Epidermal melanocyte (primary cell): Measurements from ENCODE around the gene RPN2.
"Not testable (repeated sequence)": the region's sequence is repeated elsewhere in the genome, so short reads cannot be mapped to it uniquely, and the experiment has no call there.

ENCODE experiments used
- DNase-seq: peaks from one replicate; pipeline ENCODE4 v3.0.0; 2011; ENCODE audit warnings: low spot score; ENCODE audit not compliant: insufficient read length

Gene RPN2

DNA sequence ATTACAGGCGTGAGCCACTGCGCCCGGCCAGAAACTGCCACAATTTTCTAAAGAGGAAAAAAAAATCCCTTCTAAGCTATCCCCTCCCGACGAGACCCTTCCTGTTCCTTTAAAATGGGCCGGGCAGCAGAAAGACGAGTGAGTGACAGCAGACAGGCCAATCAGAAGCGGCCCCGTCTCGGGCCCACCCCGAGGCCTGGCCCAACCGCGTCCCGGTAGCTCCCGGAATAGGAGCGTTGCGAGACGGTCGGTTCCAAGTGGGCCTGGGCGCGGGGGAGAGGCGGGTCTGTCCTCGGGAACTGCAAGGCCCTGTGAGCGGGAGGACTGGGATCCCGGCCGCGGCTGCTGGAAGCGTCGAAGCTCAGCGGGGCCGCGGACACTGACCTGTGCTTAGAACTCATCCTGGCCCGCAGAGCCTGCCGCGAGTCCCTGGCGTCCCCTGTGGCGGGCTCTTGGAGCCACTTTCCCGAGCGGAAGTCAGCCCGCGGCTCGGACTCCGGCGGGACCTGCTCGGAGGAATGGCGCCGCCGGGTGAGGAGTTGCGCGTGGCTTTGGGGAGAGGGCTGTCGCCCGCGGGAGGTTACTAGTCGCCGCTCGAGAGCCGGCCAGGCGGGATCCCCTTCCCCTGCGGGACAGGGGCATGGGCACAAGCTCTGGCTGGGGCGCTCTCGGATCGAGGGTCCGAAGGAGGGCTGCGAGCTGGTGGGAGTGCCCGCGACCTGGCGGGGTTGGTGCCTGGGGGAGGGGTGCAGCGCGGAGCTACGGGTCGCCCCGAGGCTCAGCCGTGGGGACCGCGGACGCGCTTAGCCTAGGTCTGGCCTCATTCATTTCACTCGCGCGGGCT is at the start of gene RPN2, which contains the start of gene MROH8:
TSS of gene RPN2 (plus strand) at position 492 of the 844 bp plus-strand sequence. CDS start at position 519, 27 bp downstream.
TSS of gene MROH8 (minus strand) at position 710 of the 844 bp plus-strand sequence.
- DNase-seq = peak; percentile 77

DNA sequence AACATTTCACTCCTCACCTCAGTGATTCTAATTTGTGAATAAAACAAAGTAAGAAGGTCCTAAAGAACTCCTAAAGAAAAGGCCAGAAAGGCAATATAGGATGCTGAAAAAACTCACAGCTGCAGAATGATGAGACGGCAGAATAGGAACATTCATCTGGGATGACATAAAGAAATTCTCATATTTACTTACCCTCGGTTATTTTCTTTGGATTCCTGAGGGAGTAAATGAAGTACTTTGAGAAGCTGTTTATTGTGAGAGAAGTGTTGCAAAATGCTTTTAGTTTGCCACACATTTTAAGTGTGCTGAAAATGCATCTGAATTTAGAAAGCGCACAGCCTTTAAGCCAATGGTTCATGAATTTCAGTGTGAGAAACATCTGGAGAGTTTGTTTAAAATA is 47.6 kb upstream of the RPN2 start:
- no peak for DNase-seq

DNA sequence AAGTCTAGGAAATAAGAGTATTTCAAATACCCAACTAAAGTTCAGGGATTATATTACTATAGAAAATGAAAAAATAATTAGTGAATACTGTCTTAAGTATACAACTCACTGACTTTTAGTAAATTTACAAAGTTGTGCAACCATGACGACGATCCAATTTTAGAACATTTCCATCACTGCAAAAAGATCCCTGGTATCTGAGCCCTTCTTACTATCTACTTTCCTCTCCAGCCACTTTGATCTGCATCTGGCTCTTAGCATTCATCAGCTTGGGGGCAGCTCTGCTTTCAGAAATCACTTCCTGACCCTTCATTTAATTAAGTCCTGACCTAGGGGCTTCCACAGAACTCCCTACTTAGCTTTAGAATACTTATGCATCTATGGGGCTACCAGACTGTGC is 45.2 kb upstream of the RPN2 start:
- no peak for DNase-seq

DNA sequence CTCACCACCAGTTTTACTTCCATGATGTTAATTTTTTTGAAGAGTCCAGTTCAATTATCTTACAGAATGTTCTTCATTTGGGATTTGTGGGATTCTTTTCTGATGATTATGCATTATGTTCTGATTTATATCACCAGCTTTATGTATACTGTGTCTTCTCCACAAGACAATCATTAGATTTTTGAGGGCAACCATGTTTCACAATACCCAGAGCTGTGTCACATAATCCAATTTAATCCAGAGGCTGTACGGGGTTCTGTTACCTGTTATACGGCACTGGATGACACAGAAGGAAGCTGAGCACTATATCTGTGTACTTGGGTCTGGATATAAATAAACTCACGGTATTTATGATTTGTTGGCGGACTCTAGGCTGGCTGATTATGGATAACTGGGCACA is 41.6 kb upstream of the RPN2 start:
- no peak for DNase-seq

DNA sequence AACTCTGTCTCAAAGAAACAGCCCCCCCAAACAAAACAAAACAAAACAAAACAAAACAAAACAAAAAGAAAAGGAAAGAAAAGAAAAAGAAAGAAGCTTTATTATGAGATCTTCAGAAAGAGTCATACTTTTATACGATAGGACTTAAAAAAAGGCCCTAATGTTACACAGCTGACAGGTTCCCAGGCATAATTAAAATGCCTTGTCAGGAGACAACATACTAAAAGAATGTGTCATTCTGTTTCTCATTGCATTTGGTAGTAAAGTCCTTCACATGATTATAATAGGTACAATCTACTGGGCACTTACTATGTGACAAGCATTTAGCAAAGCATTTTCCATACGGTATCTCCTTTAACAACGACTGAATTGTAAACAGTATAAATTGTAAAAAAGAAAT is 36.4 kb upstream of the RPN2 start:
- DNase-seq = no peak

DNA sequence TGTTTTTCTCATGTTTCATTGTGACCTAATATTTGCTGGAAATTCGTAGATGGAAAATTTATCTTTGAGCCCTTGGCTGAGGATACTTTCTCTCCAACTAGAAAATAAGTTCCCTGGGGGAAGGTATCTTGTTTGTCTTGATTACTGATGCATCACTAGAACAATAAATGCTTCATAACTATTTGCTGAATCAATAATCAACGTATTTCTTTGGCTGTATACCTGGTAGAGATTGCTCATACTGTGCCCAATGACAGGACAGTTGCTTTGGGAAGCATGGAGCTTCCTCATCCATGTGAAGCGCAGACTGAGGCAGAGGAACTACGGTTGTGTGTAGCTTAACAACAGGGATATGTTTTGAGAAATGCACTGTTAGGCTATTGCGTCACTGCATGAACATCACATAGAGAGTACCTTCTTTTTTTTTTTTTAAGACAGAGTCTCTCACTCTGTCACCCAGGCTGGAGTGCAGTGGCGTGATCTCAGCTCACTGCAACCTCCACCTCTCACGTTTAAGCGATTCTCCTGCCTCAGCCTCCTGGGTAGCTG is 34.2 kb upstream of the RPN2 start:
- no peak for DNase-seq

DNA sequence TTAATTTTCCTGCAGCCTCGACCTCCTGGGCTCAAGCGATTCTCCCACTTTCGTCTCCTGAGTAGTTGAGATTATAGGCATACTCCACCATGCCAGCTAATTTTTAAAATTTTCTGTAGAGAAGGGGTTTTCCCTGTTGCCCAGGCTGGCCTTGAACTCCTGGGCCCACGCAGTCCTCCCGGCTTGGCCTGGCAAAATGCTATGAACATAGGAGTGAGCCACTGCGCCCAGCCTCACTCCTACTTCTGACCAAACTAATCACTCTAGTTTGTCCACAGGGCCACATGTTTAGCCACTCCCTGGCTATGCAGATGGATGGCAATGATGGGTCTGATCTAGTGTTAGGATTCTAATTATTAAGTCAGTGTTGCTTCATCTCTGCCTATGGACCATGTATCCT is 31.9 kb upstream of the RPN2 start:
- no peak for DNase-seq

DNA sequence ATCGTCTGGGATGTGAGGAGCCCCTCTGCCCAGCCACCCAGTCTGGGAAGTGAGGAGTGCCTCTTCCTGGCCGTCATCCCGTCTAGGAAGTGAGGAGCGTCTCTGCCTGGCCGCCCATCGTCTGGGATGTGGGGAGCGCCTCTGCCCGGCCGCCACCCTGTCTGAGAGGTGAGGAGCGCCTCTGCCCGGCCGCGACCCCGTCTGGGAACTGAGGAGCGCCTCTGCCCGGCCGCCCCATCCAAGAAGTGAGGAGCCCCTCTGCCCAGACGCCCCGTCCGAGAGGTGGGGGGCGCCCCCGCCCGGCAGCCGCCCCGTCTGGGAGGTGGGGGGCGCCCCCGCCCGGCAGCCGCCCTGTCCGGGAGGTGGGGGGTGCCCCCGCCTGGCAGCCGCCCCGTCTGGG is 28.3 kb upstream of the RPN2 start:
- DNase-seq = not testable (repeated sequence)

DNA sequence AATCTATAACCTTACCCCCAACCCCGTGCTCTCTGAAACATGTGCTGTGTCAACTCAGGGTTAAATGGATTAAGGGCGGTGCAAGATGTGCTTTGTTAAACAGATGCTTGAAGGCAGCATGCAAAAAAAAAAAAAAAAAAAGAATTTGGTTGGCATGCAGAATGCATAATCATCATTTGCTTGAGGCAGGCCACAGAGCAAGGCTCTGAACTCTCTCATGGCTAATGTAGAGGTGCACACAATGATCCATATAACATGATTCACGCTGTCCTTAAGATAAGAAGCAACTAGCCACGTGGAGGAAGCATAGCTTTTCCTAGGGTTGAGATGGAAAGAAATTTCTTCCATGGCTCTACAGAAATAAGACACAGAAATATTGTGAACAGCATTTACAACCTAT is 27.6 kb upstream of the RPN2 start:
- no peak for DNase-seq

DNA sequence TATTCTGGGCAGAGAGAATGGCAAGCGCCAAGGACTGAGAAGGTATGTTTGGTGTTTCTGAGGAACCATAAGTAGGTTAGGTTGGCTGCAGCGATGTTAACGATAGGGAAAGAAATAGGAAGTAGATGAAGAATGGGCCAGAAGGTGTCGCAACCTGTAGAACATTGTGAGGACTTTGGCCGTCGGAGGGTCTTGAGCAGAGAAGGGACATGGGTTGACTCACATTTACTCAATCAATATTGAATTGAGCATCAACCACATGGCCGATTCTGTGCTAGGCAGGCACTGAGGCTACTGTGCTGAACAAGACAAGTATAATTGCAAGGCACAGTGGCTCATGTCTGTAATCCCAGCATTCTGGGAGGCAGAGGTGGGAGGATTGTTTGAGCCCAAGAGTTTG is 26.8 kb upstream of the RPN2 start:
- no peak for DNase-seq

DNA sequence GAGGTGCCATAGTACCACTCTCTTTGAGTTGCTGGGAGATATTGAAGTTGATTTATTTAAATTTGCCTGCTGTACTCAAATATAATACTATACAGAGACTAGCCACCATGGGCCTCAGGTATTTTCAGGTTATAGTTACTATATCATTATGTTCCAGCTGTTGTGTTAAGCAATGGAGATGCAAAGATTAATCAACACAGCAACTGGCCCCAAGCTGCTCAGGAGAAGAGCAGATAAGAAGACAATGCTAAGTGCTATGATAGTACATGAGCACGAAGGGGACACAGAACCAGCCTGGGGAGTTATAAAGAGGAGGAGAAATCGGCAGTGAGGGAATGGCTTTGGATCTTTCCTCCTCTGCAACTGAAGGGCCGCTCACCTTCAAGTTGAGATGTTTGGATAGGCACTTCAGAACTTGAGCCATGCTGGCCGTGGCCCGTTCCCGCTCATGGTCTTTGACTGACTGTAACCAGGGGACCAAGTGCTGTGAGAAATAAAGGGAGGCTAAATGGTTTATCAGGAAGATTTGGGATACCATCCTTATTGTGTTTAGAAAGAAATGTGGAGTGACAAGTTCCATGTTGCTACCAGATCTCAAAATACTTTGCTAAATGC is 24.3 kb upstream of the RPN2 start:
- DNase-seq = no peak

DNA sequence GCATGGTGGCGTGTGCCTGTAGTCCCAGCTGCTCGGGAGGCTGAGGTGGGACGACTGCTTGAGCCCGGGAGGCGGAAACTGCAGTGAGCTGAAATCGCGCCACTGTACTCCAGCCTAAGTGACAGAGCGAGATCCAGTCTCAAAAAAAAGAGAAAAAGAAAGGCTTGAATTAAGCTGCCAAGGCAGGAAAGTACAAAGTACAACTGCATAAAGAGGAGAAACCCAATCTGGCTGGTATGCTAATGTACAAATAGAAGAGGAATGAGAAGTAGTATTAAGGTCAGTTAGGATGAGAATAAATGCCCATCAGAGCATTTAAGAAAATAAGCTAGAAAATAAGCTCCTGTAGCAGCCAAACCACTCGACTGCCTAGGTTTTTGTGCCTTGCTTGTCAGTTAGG is 23.1 kb upstream of the RPN2 start:
- no peak for DNase-seq

DNA sequence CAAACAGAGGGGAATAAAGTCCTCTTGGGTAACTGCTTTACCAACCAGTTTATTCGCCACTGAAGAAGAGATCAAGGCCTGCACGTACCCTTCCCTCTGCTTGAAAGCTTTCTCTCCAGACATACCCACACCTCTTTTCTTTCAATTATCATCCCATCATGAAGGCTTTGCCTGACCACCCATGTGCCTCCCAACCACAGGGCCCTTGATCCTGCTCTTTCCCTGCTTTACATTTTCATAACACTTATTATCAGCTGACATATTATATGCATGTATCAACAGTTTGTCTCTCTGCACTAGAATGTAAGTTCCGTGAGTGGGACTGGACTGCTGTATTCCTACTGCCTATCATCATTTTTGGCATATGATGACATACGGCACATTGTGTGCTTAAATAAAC is 20.9 kb upstream of the RPN2 start:
- no peak for DNase-seq

DNA sequence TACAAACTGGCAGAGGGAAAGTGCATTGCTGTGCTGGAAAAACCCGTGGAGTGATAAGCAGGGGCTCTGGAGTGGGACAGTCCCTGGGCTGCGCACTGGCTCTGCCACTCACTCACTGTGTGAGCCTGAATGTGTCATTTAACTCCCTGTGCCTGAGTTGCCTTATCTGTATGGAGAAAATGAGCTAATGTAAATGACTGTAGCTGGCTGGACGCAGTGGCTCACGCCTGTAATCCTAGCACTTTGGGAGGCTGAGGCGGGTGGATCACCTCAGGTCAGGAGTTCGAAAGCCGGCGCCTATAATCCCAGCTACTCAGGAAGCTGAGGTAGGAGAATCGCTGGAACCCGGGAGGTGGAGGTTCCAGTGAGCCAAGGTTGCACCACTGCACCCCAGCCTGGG is 18.4 kb upstream of the RPN2 start:
- DNase-seq = no peak

DNA sequence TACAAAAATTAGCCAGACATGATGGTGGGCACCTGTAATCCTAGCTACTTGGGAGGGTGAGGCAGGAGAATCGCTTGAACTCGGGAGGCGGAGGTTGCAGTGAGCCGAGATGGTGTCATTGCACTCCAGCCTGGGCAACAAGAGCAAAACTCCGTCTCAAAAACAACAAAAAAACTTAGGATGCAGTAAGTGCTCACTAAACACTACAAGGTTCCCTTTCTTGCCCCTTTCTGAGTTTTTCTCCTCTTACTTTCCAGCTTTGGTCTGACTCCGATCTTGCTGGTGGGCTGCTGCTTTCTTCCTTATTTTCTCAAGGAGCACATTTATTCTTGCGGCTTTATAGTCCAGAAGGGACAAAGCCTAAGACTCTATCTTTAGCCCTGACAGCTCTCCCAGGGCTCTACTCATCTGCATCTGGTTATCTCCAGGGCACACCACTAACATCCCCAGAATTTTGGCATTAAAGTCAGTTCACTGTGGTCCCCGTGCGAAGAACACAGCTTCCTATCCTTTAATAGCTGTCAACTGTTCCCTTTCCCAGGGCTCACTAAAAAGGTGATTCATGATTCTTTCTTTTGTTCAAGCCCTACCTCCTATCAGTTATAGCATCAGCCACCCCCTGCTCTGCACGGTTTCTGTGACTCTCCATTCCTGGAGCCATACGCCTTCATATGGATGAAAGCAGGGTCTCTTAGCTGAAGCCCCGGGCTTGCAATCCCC is 17.1 kb upstream of the RPN2 start:
- no peak for DNase-seq

DNA sequence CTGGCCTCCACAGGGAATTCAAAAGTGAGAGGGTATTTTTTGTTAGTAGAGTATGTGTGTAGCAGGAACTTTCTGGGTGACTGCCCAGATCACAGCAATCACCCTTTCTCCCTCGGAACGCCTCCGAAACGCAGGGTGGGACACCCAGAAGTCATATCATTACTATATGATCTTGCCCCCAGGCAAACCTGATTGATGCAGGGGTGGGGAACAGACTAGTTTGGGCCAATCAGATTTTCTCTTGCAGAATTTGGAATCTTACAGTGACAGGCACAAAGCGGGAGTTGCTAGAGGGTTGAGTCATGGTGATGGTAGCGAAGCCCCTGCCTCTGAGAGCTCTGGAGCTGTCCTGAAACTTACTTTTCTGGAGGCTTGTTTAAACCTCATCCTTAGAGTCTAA is 16.5 kb upstream of the RPN2 start:
- no peak for DNase-seq

DNA sequence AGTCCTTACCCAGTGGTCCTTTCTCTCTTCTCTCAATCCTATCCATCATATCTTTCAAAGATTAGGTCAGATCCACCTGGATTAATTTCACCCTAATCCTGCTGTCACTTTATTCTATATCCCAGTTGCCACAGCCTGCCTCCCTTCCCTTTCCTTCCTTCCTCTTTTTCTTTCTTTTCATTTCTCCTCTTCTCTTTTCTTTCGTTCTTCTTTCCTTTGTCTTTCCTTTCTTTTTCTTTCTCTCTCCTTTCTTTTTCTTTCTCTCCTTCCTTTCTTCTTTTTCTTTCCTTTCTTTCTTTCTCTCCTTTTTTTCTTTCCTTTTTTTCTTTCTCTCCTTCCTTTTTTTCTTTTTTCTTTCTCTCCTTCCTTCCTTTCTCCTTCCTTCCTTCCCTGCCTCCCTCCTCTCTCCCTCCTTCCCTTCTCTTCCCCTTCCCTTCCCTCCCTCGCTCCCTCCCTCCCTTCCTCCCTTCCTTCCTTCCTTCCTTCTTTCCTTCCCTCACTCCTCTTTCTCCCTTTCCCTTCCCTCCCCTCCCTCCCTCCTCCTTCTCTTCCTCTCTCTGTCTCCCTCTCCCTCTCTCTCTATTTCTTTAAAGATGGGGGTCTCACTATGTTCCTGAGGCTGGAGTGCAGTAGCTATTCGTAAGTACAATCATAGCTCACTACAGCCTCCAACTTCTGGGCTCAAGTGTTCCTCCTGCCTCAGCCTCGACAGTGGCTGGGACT is 15.1 kb upstream of the RPN2 start:
- DNase-seq = no peak

DNA sequence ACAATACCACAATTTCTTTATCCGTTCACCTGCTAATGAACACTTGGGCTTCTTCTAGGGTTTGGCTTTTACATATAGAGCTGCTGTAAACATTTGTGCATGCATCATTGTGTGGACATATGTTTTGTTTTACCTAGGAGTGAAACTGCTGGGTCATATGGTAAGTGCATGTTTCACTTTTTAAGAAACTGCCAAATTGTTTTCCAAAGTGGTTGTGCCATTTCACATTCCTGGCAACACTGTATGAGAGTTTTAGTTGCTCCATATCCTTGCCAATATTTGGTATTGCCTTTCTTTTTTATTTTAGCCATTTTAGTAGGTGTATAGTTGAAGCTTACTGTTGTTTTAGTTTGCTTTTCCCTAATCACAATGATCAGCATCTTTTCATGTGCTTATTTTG is 14.1 kb upstream of the RPN2 start:
- DNase-seq = no peak

DNA sequence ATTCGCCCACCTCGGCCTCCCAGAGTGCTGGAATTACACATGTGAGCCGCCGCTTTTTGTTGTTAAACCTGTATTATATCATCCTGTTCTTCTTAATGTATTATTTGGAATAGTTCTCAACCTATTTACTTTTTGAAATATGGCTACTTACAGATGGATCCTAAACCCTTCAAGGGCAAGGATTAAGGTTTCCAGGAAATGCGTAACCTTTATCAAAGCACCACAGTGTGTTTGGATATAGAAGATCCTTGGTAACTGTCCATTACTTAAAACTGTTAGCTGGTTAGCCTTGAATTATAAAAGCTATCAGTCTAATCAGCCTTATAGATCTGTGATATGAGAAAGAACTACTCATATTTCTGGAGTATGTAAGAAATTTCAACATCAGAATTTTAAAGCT is 12.3 kb upstream of the RPN2 start:
- DNase-seq = no peak

DNA sequence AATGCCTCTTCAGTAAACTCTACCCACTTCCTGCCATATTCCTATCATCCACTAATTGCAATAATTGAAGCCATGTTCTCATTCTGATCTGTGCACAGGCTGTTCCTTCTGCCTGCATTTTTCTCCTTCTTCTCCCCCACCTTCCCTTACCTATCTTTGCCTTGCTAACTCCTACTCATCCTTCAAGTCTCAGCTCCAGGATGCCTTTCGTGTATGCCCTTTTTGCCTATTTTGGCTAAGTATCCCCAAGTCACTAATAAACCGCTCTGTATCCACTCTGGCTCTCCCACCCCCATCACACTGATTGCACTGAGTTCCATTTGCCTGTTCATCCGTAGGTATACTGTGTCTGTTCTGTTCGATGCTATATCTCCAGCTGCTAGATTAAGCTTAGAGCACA is 6.3 kb upstream of the RPN2 start:
- no peak for DNase-seq
